ENCODE results near the gene FAM120B.

Gene FAM120B

GRCh38 chr6:170446841-170447560, 140.4 kb downstream of the FAM120B start:
- Mint-ChIP-seq H3K36me3 (ENCODE audit: low read depth) (no peaks in the 10 kb centered on the region), H3K4me1 (ENCODE audit: low read depth) (no peaks in the 10 kb centered on the region), H3K27me3 (no peaks in the 10 kb centered on the region), H3K9me3 (no peaks in the 10 kb centered on the region), H3K27ac (no peak overlapping the region), H3K4me3 (no peak overlapping the region)
- intact Hi-C loops (cut with micrococcal nuclease): no loop called here

GRCh38 chr6:170447561-170447930, 141.0 kb downstream of the FAM120B start:
- Mint-ChIP-seq H3K27me3 (no peaks in the 10 kb centered on the region), H3K27ac (no peak overlapping the region), H3K4me3 (no peak overlapping the region), H3K4me1 (ENCODE audit: low read depth) (no peaks in the 10 kb centered on the region), H3K36me3 (ENCODE audit: low read depth) (no peaks in the 10 kb centered on the region), H3K9me3 (no peaks in the 10 kb centered on the region)
- intact Hi-C loops (cut with micrococcal nuclease): no loop called here

- Mint-ChIP-seq H3K9me3 (no peaks in the 10 kb centered on the region), H3K4me3 (no peak overlapping the region), H3K27ac (no peak overlapping the region), H3K27me3 (no peaks in the 10 kb centered on the region), H3K36me3 (ENCODE audit: low read depth) (no peaks in the 10 kb centered on the region), H3K4me1 (ENCODE audit: low read depth) (no peaks in the 10 kb centered on the region)
- intact Hi-C loops (cut with micrococcal nuclease): no loop called here
These were observed 141.8 kb downstream of the FAM120B start for GRCh38 chr6:170448317-170448716.

GRCh38 chr6:170448751-170449630, 142.4 kb downstream of the FAM120B start:
- H3K27me3 Mint-ChIP-seq: no peaks in the 10 kb centered on the region
- H3K9me3 Mint-ChIP-seq: no peaks in the 10 kb centered on the region
- no peaks in the 10 kb centered on the region for H3K36me3 Mint-ChIP-seq (ENCODE audit: low read depth)
- intact Hi-C loops (cut with micrococcal nuclease): no loop called here
- no peak overlapping the region for H3K4me3 Mint-ChIP-seq
- H3K27ac Mint-ChIP-seq: no peak overlapping the region
- no peaks in the 10 kb centered on the region for H3K4me1 Mint-ChIP-seq (ENCODE audit: low read depth)

DNA sequence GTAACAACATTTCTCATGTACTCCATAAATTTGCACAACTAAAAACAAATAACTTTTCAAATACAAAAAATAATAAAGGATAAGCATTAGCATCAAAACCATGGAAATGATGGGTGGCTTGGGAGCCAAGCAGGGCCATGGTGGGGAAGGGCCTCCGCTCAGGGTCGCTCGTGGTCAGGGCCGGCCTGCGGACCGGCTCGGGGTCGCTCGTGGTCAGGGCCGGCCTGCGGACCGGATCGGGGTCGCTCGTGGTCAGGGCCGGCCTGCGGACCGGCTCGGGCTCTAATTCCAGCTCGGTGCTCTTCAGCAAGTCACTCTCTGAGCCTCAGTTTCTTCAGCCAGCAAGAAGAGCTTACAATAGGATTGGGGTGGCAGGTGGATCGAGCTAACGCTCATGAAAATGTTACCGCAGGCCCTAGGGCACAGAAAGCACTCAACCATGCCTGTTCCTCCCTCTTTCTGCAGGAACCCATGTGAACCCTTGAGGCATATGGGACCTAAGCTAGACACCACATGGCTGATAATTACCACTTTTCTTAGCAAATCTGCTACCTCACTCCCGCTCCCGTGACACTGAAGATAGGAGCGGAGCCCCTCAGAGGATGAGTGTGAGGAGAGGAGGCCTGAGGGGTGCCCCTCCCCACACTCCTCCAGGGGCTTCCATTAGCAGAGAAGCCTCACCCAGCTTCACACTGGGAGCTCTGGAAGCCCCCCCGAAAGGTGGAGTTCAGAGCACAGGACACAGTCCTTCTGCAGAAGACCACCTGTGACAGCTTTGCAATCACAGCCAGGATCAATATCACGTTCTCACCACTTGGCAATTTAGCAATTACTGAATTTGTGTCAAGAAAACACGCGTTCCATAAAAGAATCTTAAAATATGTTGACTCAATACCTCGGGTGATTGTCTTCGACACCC, 143.5 kb downstream of the FAM120B start:
- H3K4me1 Mint-ChIP-seq (ENCODE audit: low read depth): no peaks in the 10 kb centered on the region
- intact Hi-C loops (cut with micrococcal nuclease): no loop called here
- H3K4me3 Mint-ChIP-seq: no peak overlapping the region
- H3K27ac Mint-ChIP-seq: no peak overlapping the region
- no peaks in the 10 kb centered on the region for H3K9me3 Mint-ChIP-seq
- no peaks in the 10 kb centered on the region for H3K36me3 Mint-ChIP-seq (ENCODE audit: low read depth)
- no peaks in the 10 kb centered on the region for H3K27me3 Mint-ChIP-seq

- intact Hi-C loops (cut with micrococcal nuclease): no loop called here
- H3K36me3 Mint-ChIP-seq (ENCODE audit: low read depth): no peaks in the 10 kb centered on the region
- no peak overlapping the region for H3K4me3 Mint-ChIP-seq
- H3K9me3 Mint-ChIP-seq: no peaks in the 10 kb centered on the region
- H3K27ac Mint-ChIP-seq: no peak overlapping the region
- H3K4me1 Mint-ChIP-seq (ENCODE audit: low read depth): no peaks in the 10 kb centered on the region
- H3K27me3 Mint-ChIP-seq: no peaks in the 10 kb centered on the region
These were observed 144.6 kb downstream of the FAM120B start for GRCh38 chr6:170450916-170451761.

DNA sequence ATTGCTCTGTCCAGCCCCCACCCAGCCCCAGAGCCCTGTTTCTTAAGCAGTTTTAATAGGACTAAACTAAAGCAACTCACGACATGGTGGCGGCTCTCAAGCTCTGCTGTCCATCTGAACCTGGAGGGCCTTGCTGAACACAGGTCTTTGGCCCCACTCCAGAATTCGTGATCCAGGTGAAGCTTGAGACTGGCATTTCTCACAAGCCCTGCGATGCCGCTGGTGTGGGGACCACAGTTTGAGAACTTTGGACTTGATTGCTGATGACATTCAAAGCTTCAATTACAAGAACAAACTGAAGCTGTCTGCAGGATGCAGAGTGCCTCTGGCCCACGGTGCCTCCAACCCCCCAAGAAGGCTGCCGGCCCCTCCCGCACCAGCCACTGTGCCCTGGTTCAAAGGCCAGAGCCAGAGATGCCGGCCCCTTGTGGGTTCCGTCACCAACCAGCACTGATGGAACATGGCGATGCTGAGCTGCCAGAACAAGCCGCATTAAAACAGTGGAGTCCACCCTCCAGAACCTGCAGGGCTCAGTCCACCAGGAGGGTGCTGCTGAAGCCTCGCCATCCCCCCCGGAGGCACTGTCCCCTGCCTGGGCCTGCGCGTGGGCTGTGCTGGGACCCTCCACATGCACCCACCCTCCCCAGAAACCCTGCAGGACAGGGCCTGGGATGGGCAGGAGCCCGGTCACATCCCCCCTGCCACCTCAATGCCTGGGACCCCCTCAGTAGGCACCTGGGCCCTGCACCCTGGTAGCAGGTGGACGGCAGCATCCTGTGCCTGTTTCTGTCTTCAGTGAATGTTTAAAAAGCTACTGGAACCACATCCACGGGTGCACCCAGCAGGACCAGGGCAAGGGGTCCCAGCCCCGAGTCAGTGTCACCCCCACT, 145.4 kb downstream of the FAM120B start:
- Mint-ChIP-seq H3K27ac (no peak overlapping the region), H3K36me3 (ENCODE audit: low read depth) (no peaks in the 10 kb centered on the region), H3K4me1 (ENCODE audit: low read depth) (no peaks in the 10 kb centered on the region), H3K27me3 (no peaks in the 10 kb centered on the region), H3K9me3 (no peaks in the 10 kb centered on the region), H3K4me3 (no peak overlapping the region)
- intact Hi-C loops (cut with micrococcal nuclease): no loop called here

DNA sequence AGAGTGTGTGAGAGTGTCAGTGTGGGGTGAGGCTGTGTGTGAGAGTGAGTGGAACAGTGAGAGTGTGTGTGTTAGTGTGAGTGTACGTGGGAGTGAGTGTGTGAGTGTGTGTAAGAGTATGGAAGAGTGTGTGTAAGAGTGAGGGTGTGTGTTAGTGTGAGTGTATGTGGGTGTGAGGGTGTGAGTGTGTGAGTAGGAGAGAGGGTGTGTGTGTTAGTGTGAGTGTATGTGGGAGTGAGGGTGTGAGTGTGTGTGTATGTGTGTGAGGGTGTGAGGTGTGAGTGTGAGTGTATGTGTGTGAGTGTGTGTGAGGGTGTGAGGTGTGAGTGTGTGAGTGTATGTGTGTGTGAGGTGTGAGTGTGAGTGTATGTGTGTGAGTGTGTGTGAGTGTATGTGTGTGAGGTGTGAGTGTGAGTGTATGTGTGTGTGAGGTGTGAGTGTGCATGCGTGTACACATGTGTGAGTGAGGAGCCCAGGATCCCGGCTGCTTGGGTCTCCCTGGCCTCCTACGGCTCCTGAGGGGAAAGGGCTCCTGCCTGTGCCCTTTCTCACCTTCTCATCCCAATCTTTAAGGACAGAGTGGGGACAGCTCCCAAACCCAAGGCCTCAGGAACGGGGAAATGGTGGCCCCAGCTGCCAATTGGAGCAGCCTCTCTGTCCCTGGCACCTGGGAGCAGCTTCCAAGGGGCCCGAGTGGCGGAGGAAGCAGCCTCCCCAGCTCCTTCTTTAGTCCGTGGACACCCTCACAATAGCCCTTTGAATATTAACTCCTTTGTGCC, 146.4 kb downstream of the FAM120B start:
- H3K4me1 Mint-ChIP-seq (ENCODE audit: low read depth): no peaks in the 10 kb centered on the region
- H3K4me3 Mint-ChIP-seq: no peak overlapping the region
- H3K27me3 Mint-ChIP-seq: no peaks in the 10 kb centered on the region
- H3K9me3 Mint-ChIP-seq: no peaks in the 10 kb centered on the region
- H3K27ac Mint-ChIP-seq: no peak overlapping the region
- intact Hi-C loops (cut with micrococcal nuclease): no loop called here
- H3K36me3 Mint-ChIP-seq (ENCODE audit: low read depth): no peaks in the 10 kb centered on the region

GRCh38 chr6:170453586-170454511, 147.3 kb downstream of the FAM120B start:
- H3K4me3 Mint-ChIP-seq: no peak overlapping the region
- no peaks in the 10 kb centered on the region for H3K36me3 Mint-ChIP-seq (ENCODE audit: low read depth)
- intact Hi-C loops (cut with micrococcal nuclease): no loop called here
- H3K27me3 Mint-ChIP-seq: no peaks in the 10 kb centered on the region
- no peaks in the 10 kb centered on the region for H3K9me3 Mint-ChIP-seq
- H3K27ac Mint-ChIP-seq: no peak overlapping the region
- H3K4me1 Mint-ChIP-seq (ENCODE audit: low read depth): no peaks in the 10 kb centered on the region

- H3K27me3 Mint-ChIP-seq: no peaks in the 10 kb centered on the region
- no peak overlapping the region for H3K27ac Mint-ChIP-seq
- H3K36me3 Mint-ChIP-seq (ENCODE audit: low read depth): no peaks in the 10 kb centered on the region
- intact Hi-C loops (cut with micrococcal nuclease): no loop called here
- H3K4me3 Mint-ChIP-seq: no peak overlapping the region
- peaks cover 4% of the 10 kb centered on the region for H3K4me1 Mint-ChIP-seq (ENCODE audit: low read depth)
- no peaks in the 10 kb centered on the region for H3K9me3 Mint-ChIP-seq
These were observed 148.1 kb downstream of the FAM120B start for GRCh38 chr6:170454512-170455285.

Measured in dendritic cell treated with granulocyte-macrophage colony-stimulating factor and Interleukin-4, amounts not matched to agents 40 ng/mL and 50 ng/mL, for 4 days (primary cell).